HG03280 (cell line): ENCODE measurements around the gene CTDNEP1.

Source experiments
- ATAC-seq: cut with Tn5 transposase; IDR thresholded peaks from one replicate; pipeline ENCODE4 v1.9.1; 2021; ENCODE audit warnings: mild to moderate bottlenecking, moderate library complexity; ENCODE audit not compliant: unreplicated experiment

The CTDNEP1 gene

DNA sequence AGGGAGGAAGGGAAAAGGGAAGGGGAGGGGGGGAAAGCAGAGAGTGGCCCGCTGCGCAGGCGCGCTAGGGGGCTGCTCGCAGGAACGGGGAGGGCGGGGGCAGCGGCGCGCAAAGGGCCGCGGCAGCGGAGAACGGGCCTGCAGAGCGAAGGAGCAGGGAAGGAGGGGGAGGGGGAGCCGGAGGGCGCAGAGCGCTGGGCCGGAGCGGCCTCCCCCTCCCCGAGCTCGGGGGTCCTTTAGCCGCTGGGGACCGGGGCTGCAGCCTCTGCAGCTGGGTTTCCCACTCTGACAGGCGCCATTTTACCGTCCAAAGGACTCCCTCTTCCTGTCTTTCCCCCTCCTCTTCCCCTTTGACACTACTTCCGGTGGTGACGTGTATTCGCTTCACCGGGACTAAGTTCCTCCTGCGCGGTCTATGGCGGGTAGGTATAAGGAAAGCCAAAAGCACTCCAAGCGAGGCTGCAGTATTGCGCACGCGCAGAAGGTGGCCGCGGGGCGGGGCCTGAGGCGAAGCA is at the start of gene CTDNEP1:
CTDNEP1 (minus strand) TSS at position 74 of the 515 bp plus-strand sequence. CDS start 438 bp downstream, outside the sequence.
- peak; percentile 84 for ATAC-seq

DNA sequence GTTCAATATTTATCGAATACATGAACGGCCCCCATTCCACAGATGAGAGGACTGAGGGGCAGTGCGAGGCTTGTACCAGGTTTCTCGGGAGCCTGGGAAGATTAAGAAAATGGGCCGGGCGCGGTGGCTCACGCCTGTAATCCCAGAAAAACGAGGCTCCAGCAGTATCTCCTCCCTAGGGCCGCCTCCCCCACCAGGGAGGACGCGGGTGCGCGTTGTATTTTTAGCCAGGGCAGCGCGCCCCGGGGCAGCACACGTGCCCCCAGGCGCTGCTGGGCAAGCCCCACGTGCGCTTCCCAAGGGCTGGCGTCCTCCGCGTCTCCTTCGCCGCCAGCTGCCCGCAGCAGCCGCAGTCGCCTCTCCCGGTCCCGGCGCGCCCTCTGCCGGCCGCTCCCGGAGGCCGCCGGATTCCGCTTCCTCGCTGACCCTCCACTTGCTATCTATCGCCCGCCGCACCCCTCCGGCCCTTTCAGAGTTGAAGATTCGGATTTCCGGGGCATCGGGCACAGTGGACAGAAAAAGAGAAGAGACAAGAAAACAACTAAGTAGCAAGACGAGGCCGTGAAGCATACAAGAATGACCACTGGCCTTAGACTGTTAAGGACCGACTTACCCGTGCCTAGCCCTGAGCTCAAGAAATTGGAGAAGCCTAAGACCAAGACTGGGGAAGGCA is 44.8 kb upstream of the CTDNEP1 start:
- ATAC-seq = no peak

DNA sequence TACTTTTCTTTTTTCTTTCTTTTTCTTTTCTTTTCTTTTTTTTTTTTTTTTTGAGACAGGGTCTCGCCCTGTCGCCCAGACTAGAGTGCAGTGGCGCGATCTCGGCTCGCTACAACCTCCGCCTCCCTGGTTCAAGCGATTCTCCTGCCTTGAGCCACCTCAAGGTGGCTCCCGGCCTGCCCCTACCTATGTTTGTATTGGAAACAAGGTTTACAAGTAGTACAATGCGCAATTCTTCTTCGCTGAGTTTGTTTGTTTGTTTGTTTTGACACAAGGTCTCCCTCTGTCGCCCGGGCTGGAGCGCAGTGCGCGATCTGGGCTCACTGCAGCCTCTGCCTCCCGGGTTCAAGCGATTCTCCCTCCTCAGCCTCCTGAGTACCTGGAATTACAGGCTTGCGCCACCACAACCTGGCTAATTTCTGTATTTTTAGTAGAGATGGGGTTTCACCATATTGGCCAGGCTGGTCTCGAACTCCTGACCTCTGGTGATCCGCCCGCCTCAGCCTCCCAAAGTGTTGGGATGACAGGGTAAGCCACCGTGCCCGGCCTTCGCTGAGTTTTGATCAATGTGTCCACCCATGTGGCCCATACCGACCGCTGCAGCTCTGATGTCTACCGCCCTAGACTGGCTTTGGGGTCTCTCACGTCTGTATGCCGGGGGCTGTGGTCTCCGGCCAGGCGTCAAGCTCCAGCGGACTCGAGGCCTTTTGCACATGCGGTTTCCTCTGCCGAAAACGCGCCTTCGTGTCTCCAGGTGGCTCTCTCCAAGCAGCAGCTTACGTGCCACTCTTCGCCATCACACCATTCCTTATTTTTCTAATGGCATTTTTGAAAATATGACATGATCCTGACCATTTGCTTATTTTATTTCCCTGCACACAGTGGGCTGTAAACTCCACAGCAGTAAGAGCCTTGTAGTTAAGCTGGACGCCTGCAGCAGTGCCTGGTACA is 44.0 kb upstream of the CTDNEP1 start:
- ATAC-seq = no peak

GRCh38 chr17:7294614-7295153 is 43.1 kb upstream of the CTDNEP1 start, which contains the start of gene YBX2:
YBX2 (minus strand) TSS chr17:7294639; CDS start chr17:7294500, 139 bp downstream.
- ATAC-seq = peak; percentile 53

DNA sequence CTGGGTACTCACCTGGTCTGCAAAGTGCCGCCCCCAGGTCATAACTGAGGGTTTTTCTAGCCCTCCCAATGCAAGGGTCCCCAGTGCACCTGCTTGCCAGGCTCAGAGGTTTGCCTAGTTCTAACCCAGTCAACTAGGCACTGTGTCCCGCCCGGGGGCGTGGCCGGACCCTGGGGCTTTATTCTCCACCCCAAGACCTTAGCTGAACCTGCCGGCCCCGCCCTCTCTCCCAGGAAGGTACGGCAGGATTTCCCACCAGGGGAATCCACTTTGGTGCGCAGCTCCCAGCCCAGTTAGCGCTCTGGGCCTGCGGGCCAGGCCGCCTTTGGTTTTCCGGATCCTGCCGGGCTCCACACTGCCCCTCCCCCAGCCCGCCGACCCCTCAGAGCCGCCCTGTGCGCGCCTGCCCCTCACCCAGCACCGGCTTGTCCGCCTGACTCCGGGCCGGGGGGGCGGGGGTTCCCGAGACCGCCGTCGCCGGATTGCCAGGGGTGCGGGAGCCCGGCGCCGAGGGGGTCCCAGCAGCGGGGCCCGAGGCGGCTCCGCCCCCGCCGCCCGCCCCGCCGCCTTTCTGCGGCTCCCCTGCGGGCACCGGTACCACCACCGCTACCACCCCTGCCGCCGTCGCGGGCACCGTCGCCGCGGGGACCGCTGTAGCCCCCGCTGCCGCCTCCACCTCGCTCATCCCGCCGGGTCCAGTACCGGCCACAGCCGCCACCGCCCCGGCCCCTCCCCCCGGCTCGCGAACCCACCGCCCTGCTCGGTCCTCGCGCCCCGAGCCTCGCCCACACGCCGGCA is 42.5 kb upstream of the CTDNEP1 start:
- no peak for ATAC-seq

- ATAC-seq = no peak
Observed at GRCh38 chr17:7293159-7293558, 41.6 kb upstream of the CTDNEP1 start.

- ATAC-seq = no peak
Observed at GRCh38 chr17:7292729-7293128, 41.2 kb upstream of the CTDNEP1 start.

DNA sequence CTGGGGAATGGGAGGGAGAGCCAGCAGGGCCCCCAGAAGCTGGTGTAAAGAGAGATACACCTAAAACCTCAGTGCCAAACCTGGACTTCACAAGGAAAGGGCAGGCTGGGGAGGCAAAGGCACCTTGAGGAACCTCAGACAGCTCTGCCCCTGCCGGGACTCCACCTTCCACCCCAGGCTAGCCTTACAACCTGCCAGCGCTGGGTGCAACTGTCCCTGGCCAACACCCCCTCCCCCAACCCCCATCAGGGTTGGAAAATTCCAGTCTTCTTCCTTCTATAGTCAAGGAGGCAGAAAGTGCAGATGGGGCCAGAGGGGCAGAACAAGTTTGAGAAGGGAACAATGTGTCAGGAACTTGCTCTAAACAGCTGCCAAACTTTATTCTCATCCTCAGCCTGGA is 40.7 kb upstream of the CTDNEP1 start:
- no peak for ATAC-seq

DNA sequence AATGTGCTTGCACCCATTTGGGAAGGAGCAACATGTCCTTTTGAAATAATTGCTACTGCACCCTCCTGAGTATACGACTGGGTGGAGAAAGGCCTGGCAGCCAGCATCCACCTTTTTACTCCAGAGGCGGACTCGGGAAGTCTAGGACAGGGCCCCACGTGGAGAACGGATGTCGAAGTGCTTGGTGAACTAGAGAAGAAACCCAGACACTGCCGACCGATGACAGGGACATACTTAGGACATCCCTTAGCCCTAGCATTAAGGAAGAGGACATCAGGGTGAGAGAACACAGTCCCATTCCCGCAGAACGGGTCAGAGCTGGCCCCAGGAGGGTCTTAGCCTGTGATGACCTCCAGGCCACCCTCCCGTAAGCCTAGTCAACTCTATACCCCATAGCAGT is 39.2 kb upstream of the CTDNEP1 start:
- ATAC-seq = no peak

- no peak for ATAC-seq
Observed at GRCh38 chr17:7290166-7290565, 38.6 kb upstream of the CTDNEP1 start.

- no peak for ATAC-seq
Observed at GRCh38 chr17:7289256-7290032, 37.9 kb upstream of the CTDNEP1 start.

- no peak for ATAC-seq
Observed at GRCh38 chr17:7285679-7286078, 34.1 kb upstream of the CTDNEP1 start.

GRCh38 chr17:7284911-7285310 is 33.4 kb upstream of the CTDNEP1 start:
- no peak for ATAC-seq

DNA sequence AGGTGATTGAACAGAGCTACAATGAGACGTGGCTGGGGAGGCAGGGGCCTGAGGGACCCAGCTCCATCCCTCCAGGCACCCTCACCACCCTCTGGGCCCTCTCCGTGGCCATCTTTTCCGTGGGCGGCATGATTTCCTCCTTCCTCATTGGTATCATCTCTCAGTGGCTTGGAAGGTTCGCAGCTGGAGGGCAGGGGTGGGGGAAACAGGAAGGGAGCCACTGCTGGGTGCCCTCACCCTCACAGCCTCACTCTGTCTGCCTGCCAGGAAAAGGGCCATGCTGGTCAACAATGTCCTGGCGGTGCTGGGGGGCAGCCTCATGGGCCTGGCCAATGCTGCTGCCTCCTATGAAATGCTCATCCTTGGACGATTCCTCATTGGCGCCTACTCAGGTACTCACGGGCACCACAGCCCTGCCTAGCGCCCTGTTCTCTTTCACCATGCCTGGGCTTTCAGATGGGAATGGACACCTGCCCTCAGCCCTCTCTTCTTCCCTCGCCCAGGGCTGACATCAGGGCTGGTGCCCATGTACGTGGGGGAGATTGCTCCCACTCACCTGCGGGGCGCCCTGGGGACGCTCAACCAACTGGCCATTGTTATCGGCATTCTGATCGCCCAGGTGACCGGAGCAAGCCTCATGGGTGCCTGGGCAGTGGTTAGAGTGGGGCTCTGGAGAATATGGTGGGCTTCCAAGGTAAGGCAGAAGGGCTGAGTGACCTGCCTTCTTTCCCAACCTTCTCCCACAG is 32.1 kb upstream of the CTDNEP1 start:
- ATAC-seq = no peak

GRCh38 chr17:7282752-7283321 is 31.3 kb upstream of the CTDNEP1 start:
- no peak for ATAC-seq

GRCh38 chr17:7281953-7282751 is 30.6 kb upstream of the CTDNEP1 start:
- ATAC-seq = no peak

GRCh38 chr17:7281074-7281952 is 29.8 kb upstream of the CTDNEP1 start, which contains the start of gene SLC2A4:
SLC2A4 (plus strand) TSS chr17:7281718; CDS start chr17:7281935, 217 bp downstream.
- ATAC-seq = peak; percentile 58
